ENCODE data around the gene DNAL4.

DNAL4 gene

DNA sequence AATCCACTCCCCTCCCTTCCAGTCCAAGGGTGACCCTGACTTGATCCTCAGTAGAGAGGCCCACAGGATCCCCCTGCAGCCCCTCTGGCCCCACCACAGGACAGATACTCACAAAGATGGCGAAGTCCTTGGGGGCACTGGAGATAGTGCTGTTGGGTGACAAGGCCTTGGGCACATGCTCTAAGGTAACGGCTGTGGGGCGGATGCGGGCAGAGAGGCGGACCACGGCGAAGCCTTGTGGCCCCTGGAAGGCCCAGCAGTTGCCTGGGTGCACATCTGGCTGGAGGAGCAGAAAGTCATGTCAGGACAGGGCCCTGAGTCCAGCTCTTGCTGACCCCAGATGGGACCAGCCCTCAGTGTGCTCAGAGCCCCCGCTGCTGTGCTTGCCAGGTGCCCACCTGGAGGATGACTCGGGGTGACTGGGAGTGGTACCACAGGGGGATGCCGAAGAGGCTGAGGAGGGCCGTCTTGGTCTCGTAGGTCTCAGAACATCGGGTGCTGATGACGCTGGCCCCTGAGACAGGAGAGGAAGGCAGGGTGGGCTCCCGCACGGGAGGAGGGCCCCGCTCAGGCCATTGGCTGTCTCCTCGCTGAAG lies 55.4 kb downstream of the DNAL4 start:
- no peak for DNase-seq

DNA sequence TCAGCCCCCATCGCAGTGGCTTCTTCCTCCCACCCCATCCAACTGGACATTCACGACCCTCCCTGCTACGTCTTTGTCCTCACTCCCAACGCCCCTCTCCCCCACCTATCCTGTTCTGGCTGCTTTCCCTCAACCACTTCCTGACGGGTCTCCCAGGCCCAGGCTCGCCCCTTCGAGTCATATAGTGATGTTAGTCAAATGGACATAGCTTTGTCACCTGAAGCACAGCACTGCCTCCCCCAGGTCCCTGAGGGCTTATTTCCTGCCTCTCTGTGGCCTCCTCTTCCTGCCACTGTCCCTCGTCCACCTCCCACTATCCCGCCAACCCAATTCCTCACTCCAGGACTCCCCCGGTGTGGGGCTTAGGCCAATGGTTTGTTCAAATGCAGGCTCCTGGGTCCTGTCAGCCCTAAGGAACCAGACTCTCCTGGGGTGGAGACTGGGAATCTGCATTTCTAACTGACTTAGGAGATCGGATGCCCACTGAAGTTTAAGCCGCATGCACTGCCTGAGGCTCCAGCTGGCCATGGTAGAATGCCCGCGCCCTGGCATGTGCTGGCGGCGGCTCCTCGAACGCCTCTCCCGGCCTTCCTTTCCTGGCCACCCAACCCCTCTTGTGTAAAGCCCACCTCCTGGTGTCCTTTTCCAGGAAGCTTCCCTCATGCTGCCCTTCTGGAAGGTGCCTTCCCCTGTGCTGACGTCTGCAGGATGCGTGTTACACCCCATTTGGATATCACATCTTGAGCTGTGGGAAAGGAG lies 56.5 kb downstream of the DNAL4 start:
- DNase-seq: no peak

DNA sequence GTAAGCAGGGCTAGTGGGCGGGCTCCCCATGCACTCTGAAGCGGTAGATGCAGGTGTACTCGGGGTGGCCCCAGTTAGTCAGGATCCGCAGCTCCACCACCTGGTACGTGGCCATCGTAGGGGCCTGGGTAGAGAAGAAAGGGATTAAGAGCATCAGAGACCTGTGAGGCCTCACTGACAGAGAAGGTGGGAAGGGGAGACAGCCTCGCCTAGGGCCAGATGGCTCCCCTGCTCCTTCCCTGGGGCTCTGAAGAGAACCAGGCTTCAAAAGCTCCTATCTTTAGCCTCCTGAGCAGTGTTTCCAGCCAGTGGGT lies 57.7 kb downstream of the DNAL4 start:
- DNase-seq: no peak

DNA sequence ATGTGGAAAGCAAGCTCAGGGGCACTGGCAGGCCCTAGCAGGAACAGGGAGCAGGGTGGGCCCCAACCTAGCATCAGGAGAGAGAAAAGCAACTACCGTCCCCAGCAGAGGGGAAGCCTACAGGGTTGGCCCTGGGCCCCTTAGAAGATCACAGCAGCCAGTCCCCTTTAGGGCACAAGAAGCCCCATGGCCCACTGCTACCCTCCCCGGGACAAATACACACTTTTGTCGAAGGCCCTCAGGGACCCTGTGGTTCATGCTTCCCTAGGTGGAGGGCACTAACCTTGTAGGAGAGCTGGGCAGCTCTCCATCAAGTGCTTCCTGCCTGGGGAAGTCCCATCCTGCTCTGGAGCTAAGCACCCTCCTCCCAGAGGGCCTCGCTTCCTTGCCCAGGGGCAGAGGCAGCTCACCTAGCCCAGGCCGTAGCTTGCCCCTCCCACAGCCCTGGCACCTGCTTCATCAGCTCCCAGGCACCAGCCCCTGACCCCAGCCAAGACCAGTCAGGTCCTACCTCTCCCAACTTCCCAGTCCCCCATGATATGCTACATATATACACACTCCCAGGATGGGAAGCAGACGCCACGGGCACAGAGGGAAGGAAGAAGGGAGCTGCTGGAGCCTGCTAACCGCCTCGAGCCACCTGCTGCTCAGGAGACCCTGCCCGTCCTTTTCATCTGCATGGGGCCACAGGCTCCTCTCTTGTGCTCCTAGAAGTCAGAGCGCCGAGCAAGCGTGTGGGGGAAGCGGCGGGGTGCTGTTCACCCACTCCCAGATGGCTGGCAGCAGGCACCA lies 58.3 kb downstream of the DNAL4 start:
- DNase-seq: no peak

DNA sequence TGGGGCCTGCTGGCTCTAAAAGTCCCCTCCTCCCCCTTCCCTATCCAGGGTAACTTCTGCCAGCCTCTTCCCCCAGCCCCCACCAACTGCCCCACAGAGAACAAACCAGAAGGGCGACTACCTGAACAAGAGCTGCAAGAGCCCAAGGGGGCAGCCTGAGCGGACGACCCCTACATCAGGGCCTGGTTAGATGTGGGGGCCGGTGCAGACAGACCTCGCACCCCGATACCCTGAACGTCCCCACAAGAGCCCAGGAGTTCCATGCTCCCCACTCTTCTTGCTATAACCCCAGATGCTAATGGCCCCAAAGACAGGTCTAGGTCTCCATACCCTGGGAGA lies 58.8 kb downstream of the DNAL4 start:
- no peak for DNase-seq

DNA sequence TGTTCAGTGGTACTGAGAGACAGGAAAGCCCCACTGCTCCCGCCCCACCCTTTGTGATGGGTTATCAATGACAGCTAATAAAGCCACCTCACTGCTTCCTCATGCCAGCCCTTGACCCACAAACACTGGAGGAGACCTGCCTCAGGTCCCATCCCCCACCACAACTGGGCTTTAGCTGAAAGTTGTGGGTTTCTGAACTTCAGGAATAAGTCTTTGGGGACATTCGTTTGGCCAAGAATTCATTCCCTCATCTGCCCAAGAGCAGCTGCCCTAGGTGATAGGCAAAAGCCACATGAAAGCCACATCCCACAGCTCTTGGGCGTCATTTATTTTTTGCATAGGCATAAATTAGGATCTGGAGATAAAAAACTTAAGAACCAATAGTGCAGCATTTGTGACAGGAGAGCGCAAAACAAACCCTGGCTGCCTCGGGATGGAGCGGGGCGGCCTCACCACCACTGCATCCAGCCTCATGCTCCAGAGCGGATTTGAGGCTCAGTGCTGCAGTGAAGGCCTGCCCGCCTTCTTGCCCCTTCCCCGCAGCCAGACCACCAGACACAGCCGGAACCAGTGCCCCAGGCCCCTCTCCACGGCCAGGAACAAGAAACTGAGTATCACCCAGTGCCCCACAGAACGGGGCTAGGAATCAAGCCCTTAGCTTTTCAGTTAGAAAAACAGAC lies 59.4 kb downstream of the DNAL4 start:
- no peak for DNase-seq

DNA sequence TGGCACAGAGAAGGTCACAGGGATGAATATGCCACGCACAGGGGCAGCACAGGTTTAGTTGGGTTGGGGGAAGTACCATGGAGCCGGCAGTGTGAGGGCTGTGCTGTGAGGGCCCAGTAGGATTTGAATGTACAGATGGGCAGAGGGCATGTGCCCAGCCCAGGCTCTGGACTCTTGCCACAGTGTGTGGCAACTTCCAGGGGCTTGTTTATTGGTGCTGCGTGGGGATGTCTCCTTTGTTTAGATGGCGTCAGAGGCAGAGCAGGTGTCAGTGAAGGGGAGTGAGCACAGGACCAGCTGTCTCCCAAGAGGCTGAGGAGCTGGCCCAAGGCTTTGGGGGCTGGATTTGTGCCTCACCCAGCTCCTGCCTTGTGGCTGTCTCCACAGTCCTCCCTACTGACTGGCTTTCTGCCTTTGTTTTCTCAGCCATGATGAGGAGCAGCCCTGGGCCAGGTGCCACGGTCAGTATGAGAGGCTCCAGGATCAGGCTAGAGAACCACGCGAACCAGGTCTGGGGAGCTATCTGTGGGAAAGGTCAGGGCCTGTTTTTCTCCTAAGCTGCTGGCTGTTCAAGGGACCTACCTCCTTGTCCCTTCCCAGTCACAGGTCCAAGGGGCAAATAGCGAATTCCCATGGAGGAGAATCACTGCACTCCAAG lies 60.1 kb downstream of the DNAL4 start:
- DNase-seq: peak; percentile 72

DNA sequence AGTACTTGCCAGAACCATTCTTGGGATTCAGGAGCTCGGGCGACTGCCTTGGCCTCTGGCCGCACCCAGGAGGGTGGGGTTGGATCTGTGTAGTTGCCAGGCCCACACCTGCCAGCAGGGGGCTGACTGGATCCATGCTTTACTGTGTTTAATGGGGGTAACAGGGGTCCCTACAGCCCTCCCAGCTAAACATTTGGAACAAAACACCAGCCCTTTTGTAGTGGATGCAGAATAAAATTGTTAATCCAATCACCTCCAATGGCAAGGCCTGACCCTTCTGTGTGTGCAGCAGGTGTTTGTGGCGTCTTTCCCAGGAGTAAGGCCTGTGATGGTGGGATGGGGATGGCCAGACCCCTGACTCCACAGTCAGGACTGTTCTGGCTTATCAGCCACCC lies 60.6 kb downstream of the DNAL4 start:
- peak; percentile 25 for DNase-seq

DNA sequence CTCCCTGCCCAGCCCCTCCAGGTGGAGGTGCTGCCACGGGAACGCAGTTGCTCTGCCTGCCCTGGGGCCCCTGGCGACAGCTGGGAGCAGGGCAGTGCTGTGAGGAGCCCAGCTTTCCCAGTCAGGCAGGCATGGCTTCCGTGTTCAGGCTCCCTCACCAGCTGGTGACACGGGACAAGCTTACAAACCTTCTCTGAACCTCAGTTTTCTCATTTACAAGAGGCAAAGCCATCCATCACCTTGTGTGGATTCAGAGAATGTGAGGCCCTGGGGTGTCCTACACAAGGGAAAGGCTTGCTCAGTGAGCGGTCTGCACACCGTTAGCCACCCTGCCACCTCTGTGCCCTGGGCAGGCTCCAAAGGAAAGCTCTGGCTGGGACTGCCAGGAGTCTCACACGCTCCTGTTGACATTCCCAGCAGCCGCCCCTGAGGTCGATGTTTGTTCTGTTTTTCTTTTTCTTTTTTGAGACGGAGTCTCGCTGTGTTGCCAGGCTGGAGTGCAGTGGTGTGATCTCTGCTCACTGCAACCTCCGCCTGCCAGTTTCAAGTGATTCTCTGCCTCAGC lies 61.6 kb downstream of the DNAL4 start:
- DNase-seq: no peak

DNA sequence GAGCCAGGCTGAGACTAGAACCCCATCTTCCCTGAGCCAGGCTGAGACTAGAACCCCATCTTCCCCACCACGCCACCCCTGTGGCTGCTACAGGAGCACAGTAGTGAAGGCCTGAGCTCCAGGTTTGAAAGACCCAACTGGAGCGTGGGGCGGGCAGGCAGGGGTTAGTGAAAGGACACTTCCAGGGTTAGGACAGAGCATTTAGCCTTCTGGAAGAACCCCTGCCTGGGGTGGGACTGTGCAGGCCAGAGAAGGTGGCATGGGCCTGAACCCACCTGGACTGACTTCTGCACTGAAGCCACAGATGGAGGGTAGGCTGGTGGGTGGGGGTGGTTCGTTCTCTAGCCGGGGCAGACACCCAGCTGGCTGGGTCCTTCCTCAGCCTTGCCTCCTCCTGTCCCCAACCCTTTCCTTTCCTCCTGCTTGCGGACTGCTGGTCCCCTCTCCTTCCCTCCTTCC lies 62.2 kb downstream of the DNAL4 start:
- DNase-seq: no peak

DNA sequence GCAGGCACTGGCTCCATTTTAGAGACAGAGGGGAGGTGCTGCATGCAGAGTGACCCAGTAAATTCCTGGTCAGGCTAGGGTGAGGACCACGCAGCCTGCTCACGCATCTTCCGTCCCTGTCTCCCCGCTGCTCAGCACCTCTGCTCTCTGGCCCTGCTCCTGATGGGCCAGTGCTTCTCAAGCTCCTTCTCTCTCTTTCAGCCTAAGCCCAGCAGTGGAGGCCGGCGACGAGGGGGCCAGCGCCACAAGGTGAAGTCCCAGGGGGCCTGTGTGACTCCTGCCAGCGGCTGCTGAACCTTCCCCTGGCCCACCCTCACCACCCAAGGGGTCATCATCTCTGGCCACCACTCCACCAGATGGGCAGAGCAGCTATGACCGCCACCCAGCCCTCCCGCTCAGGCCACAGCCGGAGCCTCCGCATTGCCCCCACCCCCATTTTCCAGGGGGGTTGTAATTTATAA lies 63.5 kb downstream of the DNAL4 start:
- no peak for DNase-seq

DNA sequence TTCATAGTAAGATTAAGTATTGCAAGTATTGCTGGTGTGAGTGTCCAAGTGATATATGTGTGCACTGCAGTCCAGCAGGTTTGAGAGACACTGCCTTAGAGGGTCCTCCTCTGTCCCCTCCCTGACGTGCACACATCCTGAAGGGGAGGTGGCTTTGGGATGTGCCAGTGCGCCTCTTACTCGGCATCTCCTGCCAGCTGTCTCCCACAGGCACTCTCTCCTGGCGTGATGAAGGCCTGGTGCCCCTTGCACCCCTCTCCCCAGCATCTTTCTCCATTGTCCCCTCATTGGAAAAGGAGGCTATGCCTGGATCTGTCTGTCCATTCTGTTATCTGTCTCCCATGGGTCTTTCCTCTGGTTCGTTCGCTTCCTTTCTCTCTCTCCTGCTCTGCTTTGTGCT lies 64.0 kb downstream of the DNAL4 start:
- DNase-seq: no peak

DNA sequence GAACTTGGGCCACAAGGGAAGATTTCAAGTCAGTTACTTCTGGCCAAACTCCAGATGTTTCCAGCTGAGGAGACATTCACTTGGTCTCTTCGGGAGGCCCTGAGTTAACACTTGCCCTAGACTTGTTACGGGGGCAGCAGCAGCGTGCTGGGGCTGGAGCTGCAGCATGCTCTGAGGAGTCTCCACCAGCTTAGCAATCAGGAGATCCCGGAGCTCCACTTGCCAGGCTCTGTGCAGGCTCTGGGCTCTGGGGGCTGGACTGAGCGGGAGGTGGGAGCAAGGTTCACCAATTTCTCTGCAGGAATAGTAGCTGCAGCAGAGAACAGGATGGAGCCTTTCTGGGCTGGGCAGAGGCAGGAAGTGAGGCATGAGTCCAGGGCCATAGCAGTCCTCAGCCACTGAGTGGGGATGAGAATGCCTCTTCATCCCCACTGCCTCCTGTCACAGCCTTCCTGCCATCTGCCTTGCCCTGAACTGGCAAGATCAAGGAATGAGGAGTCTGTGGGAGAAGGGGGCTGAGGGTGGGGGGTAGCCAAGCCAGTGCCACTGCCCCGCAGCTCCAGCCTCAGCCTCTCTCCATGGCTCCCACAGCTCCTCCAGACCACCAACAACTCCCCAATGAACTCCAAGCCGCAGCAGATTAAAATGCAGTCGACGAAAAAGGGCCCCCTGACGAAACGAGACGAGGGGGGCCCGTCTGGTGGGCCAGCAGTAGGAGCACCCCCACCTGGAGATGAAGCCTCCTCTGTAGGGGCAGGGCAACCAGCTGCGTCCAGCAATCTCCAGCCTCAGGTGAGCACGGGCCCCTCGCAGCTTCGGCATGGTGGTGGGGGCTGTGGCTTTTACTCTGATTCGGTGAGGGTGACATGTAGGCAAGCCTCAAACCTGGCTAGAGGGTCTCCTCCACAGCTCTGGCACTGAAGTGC lies 64.8 kb downstream of the DNAL4 start:
- DNase-seq: no peak

Measured in NCI-H1105 (cell line).